ENCODE data around the gene EPM2A.

Gene EPM2A

DNA sequence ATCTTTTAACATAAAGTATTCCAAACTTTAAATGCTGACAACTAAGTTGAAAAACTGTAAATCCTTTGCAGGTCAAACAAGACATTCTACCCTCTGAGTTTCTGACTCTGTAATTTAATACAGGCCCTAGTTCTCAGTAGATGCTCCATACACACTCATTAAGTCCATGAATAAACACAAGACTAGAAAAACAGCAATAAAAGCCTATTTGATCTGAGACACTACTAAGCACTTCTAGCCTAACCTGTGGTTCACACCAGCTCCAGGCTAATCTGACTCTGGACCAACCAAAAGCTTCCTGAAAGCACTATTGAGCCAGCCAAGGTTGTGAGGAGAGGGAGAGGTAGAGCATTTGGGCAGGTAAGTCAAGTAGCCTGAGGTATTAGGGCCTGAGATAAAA is 103.9 kb downstream of the EPM2A start:
- TF ChIP-seq ZFX (IDR thresholded peaks at IDR 0.05): no peak
- TF ChIP-seq, protein P1, sequence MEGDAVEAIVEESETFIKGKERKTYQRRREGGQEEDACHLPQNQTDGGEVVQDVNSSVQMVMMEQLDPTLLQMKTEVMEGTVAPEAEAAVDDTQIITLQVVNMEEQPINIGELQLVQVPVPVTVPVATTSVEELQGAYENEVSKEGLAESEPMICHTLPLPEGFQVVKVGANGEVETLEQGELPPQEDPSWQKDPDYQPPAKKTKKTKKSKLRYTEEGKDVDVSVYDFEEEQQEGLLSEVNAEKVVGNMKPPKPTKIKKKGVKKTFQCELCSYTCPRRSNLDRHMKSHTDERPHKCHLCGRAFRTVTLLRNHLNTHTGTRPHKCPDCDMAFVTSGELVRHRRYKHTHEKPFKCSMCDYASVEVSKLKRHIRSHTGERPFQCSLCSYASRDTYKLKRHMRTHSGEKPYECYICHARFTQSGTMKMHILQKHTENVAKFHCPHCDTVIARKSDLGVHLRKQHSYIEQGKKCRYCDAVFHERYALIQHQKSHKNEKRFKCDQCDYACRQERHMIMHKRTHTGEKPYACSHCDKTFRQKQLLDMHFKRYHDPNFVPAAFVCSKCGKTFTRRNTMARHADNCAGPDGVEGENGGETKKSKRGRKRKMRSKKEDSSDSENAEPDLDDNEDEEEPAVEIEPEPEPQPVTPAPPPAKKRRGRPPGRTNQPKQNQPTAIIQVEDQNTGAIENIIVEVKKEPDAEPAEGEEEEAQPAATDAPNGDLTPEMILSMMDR (conservative IDR thresholded peaks at IDR 0.05): no peak
- no peak overlapping the region for H3K27ac ChIP-seq

DNA sequence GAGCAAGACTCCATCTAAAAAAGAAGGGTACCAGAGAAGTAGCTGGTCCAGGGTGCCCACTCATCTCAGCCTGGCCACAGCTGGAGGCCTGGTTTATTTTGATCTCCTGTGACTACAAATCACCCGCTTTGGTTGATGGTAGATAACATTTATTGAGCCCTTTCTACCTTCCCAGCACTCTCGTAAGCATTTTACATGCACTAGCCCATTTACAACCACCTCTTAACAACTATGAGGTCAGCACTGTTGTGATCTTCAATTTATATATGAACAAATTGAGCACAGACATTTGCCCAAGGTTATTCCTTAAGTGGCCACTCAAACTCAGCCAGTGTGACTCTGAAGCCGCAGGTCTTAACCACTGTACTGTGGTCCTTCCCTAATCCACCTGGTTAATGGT is 104.7 kb downstream of the EPM2A start:
- TF ChIP-seq ZFX (IDR thresholded peaks at IDR 0.05): no peak
- TF ChIP-seq, protein P1 (conservative IDR thresholded peaks at IDR 0.05): no peak

DNA sequence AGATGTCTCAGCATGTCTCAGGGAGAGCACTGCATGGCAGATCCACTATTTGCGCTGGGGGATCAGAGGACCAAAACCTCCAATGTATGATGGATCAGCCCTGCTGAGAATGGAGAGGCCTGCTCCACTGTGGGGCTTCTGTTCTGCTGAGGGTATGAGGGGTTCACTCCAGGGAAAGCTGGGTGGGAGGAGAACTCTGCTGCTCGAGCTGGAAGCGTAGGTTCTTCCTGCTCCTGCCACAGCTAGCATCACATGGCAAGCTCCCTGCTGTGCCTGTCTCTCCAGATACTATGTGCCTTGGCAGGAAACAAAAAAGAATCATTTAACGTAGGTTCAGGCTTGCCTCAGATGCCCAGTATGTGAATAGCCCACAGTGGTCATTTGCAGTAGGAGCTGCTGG is 105.8 kb downstream of the EPM2A start:
- TF ChIP-seq, protein P1 (conservative IDR thresholded peaks at IDR 0.05): no peak
- no peak for TF ChIP-seq ZFX (IDR thresholded peaks at IDR 0.05)
- no peak overlapping the region for H3K27ac ChIP-seq

More for the DNA sequence above, 104.7 kb downstream of the EPM2A start:
- no peak overlapping the region for H3K27ac ChIP-seq

DNA sequence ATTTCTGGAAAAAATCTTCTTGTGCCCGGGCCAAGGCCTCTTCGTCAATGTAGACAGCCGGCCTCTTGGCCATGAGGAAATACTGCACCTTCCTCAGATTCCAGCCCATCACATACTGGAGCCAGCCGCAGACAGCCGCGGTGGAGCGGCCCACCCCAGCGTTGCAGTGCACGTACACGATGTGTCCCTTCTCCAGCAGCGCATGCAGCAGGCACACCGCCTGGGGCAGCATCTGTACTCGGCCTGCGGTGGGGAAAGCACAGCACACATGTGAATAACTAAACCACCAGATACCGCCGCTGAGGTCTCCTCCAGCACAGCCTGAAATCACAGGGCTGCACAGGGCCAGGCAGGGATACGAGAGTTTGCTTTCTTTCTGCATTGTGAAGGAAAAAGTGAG is 107.9 kb downstream of the EPM2A start:
- TF ChIP-seq, protein P1 (conservative IDR thresholded peaks at IDR 0.05): no peak
- no peak for TF ChIP-seq ZFX (IDR thresholded peaks at IDR 0.05)

DNA sequence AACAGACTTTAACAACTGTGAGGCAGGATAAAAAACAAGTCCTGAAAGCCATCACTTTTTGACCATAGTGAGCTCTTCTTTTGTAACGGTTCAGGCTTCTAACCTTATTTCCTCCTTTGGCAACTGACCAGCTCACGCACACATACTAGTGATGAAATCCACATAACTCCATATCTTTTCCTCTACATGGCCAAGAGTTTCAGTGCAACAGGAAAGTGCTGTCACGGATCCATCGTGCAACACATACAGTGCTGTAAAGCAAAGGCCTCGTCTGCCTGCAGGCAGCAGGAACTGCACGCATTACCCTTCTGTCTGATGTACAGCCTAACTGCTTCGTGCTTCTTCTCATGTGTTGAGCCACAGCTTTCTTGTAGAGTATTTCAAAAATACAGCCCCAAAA is 108.5 kb downstream of the EPM2A start:
- TF ChIP-seq, protein P1 (conservative IDR thresholded peaks at IDR 0.05): no peak
- no peak for TF ChIP-seq ZFX (IDR thresholded peaks at IDR 0.05)
- H3K27ac ChIP-seq: no peak overlapping the region

More for the DNA sequence above, 107.9 kb downstream of the EPM2A start:
- H3K27ac ChIP-seq: no peak overlapping the region

DNA sequence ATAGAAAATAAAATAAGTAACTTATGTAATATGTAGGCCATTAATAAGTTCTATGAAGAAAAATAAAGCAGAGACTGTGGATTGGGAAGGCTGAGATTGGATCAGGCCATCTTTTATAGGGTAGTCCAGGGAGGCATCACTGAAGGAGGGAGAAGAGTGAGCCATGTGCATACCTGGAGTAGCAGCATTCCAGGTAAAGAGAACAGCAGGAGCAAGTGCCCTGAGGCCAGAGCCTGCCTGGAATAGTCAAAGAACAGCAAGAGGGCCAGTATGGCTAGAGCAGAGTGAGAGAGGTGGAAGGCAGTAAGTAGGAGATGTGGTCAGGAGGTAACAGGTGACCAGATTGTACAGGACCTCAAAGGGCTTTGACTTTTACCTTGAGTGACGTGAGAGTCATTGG is 112.1 kb downstream of the EPM2A start:
- no peak overlapping the region for H3K27ac ChIP-seq
- TF ChIP-seq, protein P1 (conservative IDR thresholded peaks at IDR 0.05): no peak

DNA sequence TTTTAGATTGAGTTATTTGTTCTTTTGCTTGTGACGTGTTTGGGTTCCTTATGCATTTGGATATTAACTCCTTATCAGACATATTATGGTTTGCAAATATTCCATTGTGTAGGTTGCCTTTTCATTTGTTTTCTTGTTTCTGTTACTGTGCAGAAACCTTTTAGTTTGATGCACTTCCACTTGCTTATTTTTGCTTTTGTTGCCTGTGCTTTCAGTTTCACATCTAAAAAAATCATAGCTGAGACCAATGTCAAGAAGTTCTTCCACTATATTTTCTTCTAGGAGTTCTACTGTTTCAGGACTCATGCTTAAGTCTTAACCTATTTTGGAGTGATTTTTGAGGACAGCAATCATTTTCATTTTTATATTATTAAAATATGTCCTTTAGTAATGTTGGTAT is 113.5 kb downstream of the EPM2A start:
- TF ChIP-seq ZFX (IDR thresholded peaks at IDR 0.05): no peak
- TF ChIP-seq, protein P1 (conservative IDR thresholded peaks at IDR 0.05): no peak
- no peak overlapping the region for H3K27ac ChIP-seq

Measured in C4-2B (cell line).